T-cell (primary cell): ENCODE data around the gene OLIG1. TPM values are rescaled to one million over a fixed set of nuclear protein-coding genes. Genes with fewer than 3 reads are reported as not detected.

Experiments used
- ATAC-seq, 4 experiments: fragments of 200-7000 bp in 3 of 4; fragments of 150-1000 bp in 1 of 4; cut with Tn5 transposase; replicated peaks in 1 of 4; 1 replicate in 3 of 4; 2 replicates in 1 of 4; pipeline ENCODE4 v1.10.0; 2021; ENCODE audit warnings: moderate library complexity in 3 of 4, mild to moderate bottlenecking in 2 of 4, moderate number of reproducible peaks in 1 of 4
- CTCF ChIA-PET, 2 donors: fragments of 300-600 bp; sonication (Branson Sonifier 250); formaldehyde crosslinking; loops; one replicate each; lab custom pipeline; 2022; ENCODE audit warnings: antibody characterized with exemption in 2 of 2; lab: Charles Lee
- POLR2A ChIA-PET, 2 donors: fragments of 300-600 bp; sonication (Branson Sonifier 250); formaldehyde crosslinking; loops; one replicate each; lab custom pipeline; 2022; ENCODE audit warnings: antibody characterized with exemption in 2 of 2; lab: Charles Lee
- DNase-seq, 35 experiments: peaks; one replicate each; pipeline versions ENCODE4 v3.0.0 to v3.0.0-alpha.2; 2013 to 2023
- H3K27ac ChIP-seq: one replicate; pipeline ENCODE4 v1.5.1; 2013; ENCODE audit warnings: low read length
- H3K27me3 ChIP-seq, 2 experiments: replicated peaks in 1 of 2; 1 replicate in 1 of 2; 2 replicates in 1 of 2; pipeline versions ENCODE4 v1.6.1 to v1.7.0; 2013; ENCODE audit warnings: low read length in 1 of 2, mixed read lengths in 1 of 2; ENCODE audit not compliant: control insufficient read depth in 2 of 2, insufficient read depth in 2 of 2; ENCODE audit errors: extremely low read depth in 1 of 2
- H3K36me3 ChIP-seq, 2 donors: 1 replicate in 1 of 2; 2 replicates in 1 of 2; pipeline versions ENCODE4 v1.6.1 to v1.7.0; 2013; ENCODE audit warnings: low read length in 1 of 2; ENCODE audit not compliant: control insufficient read depth in 2 of 2, insufficient read depth in 1 of 2; ENCODE audit errors: extremely low read depth in 1 of 2
- H3K4me1 ChIP-seq, 2 experiments: 1 replicate in 1 of 2; 2 replicates in 1 of 2; pipeline versions ENCODE4 v1.6.1 to v1.7.0; 2013; ENCODE audit warnings: low read length in 2 of 2, mixed read lengths in 1 of 2; ENCODE audit not compliant: insufficient read depth in 2 of 2, control insufficient read depth in 1 of 2; ENCODE audit errors: extremely low read depth in 1 of 2
- H3K4me3 ChIP-seq, 2 donors: 1 replicate in 1 of 2; 2 replicates in 1 of 2; pipeline versions ENCODE4 v1.5.1 to v1.7.0; 2013; ENCODE audit warnings: mild to moderate bottlenecking in 2 of 2, low read length in 1 of 2, moderate library complexity in 1 of 2; ENCODE audit not compliant: control insufficient read depth in 1 of 2; ENCODE audit errors: extremely low read depth in 1 of 2
- H3K9me3 ChIP-seq: 2 replicates; pipeline ENCODE4 v1.7.0; 2013
- H3K27ac Mint-ChIP-seq, 2 donors: one replicate each; pipeline ENCODE4 v1.8.0; 2020 to 2021; ENCODE audit warnings: mild to moderate bottlenecking in 2 of 2, mixed read lengths in 2 of 2
- H3K27me3 Mint-ChIP-seq, 2 donors: one replicate each; pipeline ENCODE4 v1.8.0; 2021 to 2022; ENCODE audit warnings: mixed read lengths in 2 of 2
- H3K36me3 Mint-ChIP-seq: one replicate; pipeline ENCODE4 v1.8.0; 2021; ENCODE audit warnings: mixed read lengths
- H3K4me1 Mint-ChIP-seq, 3 donors: one replicate each; pipeline ENCODE4 v1.8.0; 2020 to 2022; ENCODE audit warnings: mixed read lengths in 3 of 3, mild to moderate bottlenecking in 1 of 3
- H3K4me3 Mint-ChIP-seq, 3 donors: one replicate each; pipeline ENCODE4 v1.8.0; 2020 to 2022; ENCODE audit warnings: mild to moderate bottlenecking in 3 of 3, mixed read lengths in 3 of 3, moderate library complexity in 3 of 3
- H3K9me3 Mint-ChIP-seq, 3 donors: one replicate each; pipeline ENCODE4 v1.8.0; 2020 to 2022; ENCODE audit warnings: mixed read lengths in 3 of 3
- WGBS: methylation state at CpG from one replicate; pipeline ENCODE4 v1.1.5; 2013; ENCODE audit warnings: missing lambda C conversion rate; ENCODE audit not compliant: insufficient coverage; 5-methylcytosine and 5-hydroxymethylcytosine counted together
- total RNA-seq, 35 experiments: library from RNA in 6 of 35; stranded (reverse) in 6 of 35; fragments of 120-200 nt in 1 of 35; gene quantifications; one replicate each; pipeline versions ENCODE4 v1.2.1 to v1.2.4 and lab custom pipeline; 2013 to 2026

The OLIG1 gene
- total RNA-seq (not detected), total RNA-seq (lab: John Stamatoyannopoulos, UW) (0 to 0.19 (median 0) reads per million in 29 experiments)
- 0.29 TPM for total RNA-seq (2013)

GRCh38 chr21:33069994-33070743 lies at the start of gene OLIG1:
OLIG1 (plus strand) TSS chr21:33070141; CDS start chr21:33070247, 106 bp downstream.
- H3K27me3 ChIP-seq = peaks cover 2 to 49% of the 10 kb centered on the region in 2 experiments
- peaks cover 64 to 71% of the 10 kb centered on the region in 2 donors for H3K27me3 Mint-ChIP-seq
- H3K9me3 ChIP-seq = no peaks in the 10 kb centered on the region
- CTCF ChIA-PET = no interaction called here
- no peaks in the 10 kb centered on the region for H3K36me3 ChIP-seq
- peak within 1 kb of the TSS; percentile 20 to 77 for H3K4me3 ChIP-seq
- H3K27ac Mint-ChIP-seq = no peak within 1 kb of the TSS
- ATAC-seq (peak; percentile 65 to 82 (median 77)), DNase-seq (peak in 12 of 35 experiments; percentile 4 to 34 (median 16))
- peaks cover 0 to 26% (median 17%) of the 10 kb centered on the region in 3 donors for H3K4me1 Mint-ChIP-seq
- peaks cover 0 to 4% (median 0%) of the 10 kb centered on the region in 3 donors for H3K9me3 Mint-ChIP-seq
- H3K4me3 Mint-ChIP-seq = peak within 1 kb of the TSS; percentile 70 to 77 (median 71)
- POLR2A ChIA-PET = interaction anchor here in 1 of 2 donors (0.6 kb wide), 1 partner anchor 82 kb away, joined by 4 read pairs; no protein-coding TSS in a partner anchor
- no peak within 1 kb of the TSS for H3K27ac ChIP-seq
- H3K36me3 Mint-ChIP-seq = no peaks in the 10 kb centered on the region
- peaks cover 4 to 21% of the 10 kb centered on the region in 2 experiments for H3K4me1 ChIP-seq
- WGBS = 1% methylated on average over 68 of the region's 82 CpGs

GRCh38 chr21:33020558-33021100 lies 49.3 kb upstream of the OLIG1 start:
- H3K4me3 Mint-ChIP-seq = peak overlapping the region; percentile 56 to 71 (median 65)
- peak overlapping the region in 1 of 2 donors; percentile 44 for H3K27ac Mint-ChIP-seq
- no peak for DNase-seq
- ChIA-PET CTCF (interaction anchor here in 1 of 2 donors (0.5 kb wide), 1 partner anchor 9 kb away, joined by 3 read pairs; no protein-coding TSS in a partner anchor), POLR2A (no interaction called here)
- no peaks in the 10 kb centered on the region for H3K36me3 Mint-ChIP-seq
- H3K4me1 Mint-ChIP-seq = peaks cover 37 to 45% (median 45%) of the 10 kb centered on the region in 3 donors
- Histone ChIP-seq H3K4me1 (peaks cover 0 to 50% of the 10 kb centered on the region in 2 experiments), H3K36me3 (no peaks in the 10 kb centered on the region), H3K27ac (no peak overlapping the region), H3K27me3 (peaks cover 25 to 73% of the 10 kb centered on the region in 2 experiments), H3K4me3 (peak overlapping the region in 1 of 2 donors; percentile 58), H3K9me3 (no peaks in the 10 kb centered on the region)
- 6% methylated on average over 2 of the region's 16 CpGs for WGBS
- H3K27me3 Mint-ChIP-seq = peaks cover 72 to 82% of the 10 kb centered on the region in 2 donors
- ATAC-seq = peak in 1 of 4 experiments; percentile 22
- H3K9me3 Mint-ChIP-seq = no peaks in the 10 kb centered on the region

DNA sequence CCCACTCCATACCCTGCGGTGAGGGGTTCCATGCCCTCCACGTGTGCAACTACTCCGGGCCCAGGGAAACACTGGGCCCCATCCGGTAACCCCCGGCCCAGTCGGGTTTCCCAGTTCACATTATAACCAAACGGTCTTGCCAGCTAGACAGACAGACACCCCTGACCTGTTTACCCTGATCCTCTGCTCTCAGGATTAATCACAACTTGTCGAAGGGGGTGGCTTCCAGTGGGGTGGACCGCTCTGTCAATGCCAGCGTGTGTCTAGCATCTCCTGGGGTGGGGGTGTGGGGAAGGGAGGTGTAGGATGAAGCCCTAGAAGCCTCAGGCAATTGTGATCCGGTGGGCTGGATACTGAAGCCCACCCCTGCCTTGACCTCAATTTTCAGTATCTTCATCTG lies 48.8 kb upstream of the OLIG1 start:
- no peak for DNase-seq
- Mint-ChIP-seq H3K9me3 (no peaks in the 10 kb centered on the region), H3K4me3 (peak overlapping the region in 1 of 3 donors; percentile 15), H3K27ac (no peak overlapping the region), H3K36me3 (no peaks in the 10 kb centered on the region), H3K27me3 (peaks cover 72 to 82% of the 10 kb centered on the region in 2 donors), H3K4me1 (peaks cover 42 to 49% (median 49%) of the 10 kb centered on the region in 3 donors)
- ATAC-seq = no peak
- CTCF ChIA-PET = interaction anchor here in 1 of 2 donors (0.5 kb wide), 1 partner anchor 9 kb away, joined by 3 read pairs; no protein-coding TSS in a partner anchor
- Histone ChIP-seq H3K36me3 (no peaks in the 10 kb centered on the region), H3K27ac (no peak overlapping the region), H3K27me3 (peaks cover 25 to 78% of the 10 kb centered on the region in 2 experiments), H3K4me1 (peaks cover 0 to 56% of the 10 kb centered on the region in 2 experiments), H3K4me3 (no peak overlapping the region), H3K9me3 (no peaks in the 10 kb centered on the region)
- 20% methylated on average over 3 of the region's 11 CpGs for WGBS
- POLR2A ChIA-PET = no interaction called here

DNA sequence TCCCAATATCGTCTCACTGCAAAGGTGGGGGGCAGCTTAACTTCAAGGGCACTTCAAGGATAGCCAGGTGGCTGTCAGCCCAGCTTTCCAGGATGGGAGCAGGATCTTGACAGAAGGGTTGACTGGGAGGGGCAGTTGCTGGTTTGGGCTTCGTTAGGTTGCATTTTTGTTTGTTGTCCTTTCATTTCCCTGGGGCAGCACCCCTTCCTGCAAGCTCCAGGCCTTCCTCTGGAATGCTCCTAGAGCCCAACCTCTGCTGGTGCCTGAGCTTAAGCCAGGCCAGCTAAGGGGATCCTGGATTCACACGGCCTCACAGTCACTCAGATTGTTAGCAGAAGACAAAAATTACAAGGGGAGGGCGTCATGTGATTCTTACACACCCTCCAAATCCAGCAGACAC lies 48.3 kb upstream of the OLIG1 start:
- ATAC-seq (no peak), DNase-seq (no peak)
- POLR2A ChIA-PET = no interaction called here
- 33% methylated on average over 1 of the region's 4 CpGs for WGBS
- CTCF ChIA-PET = no interaction called here
- Mint-ChIP-seq H3K9me3 (no peaks in the 10 kb centered on the region), H3K36me3 (no peaks in the 10 kb centered on the region), H3K4me3 (peak overlapping the region in 1 of 3 donors; percentile 67), H3K4me1 (peaks cover 46 to 54% (median 54%) of the 10 kb centered on the region in 3 donors), H3K27ac (no peak overlapping the region), H3K27me3 (peaks cover 71 to 82% of the 10 kb centered on the region in 2 donors)
- H3K4me1 ChIP-seq = peaks cover 0 to 61% of the 10 kb centered on the region in 2 experiments
- no peak overlapping the region for H3K4me3 ChIP-seq
- peaks cover 25 to 83% of the 10 kb centered on the region in 2 experiments for H3K27me3 ChIP-seq
- H3K36me3 ChIP-seq = no peaks in the 10 kb centered on the region
- no peaks in the 10 kb centered on the region for H3K9me3 ChIP-seq
- H3K27ac ChIP-seq = no peak overlapping the region

GRCh38 chr21:33022489-33022827 lies 47.5 kb upstream of the OLIG1 start:
- no peak for DNase-seq
- Histone ChIP-seq H3K4me1 (peaks cover 2 to 66% of the 10 kb centered on the region in 2 experiments), H3K27ac (no peak overlapping the region), H3K4me3 (no peak overlapping the region), H3K27me3 (peaks cover 22 to 89% of the 10 kb centered on the region in 2 experiments), H3K36me3 (no peaks in the 10 kb centered on the region), H3K9me3 (no peaks in the 10 kb centered on the region)
- Mint-ChIP-seq H3K36me3 (no peaks in the 10 kb centered on the region), H3K27ac (no peak overlapping the region), H3K27me3 (peaks cover 68 to 80% of the 10 kb centered on the region in 2 donors), H3K4me1 (peaks cover 51 to 59% (median 57%) of the 10 kb centered on the region in 3 donors), H3K9me3 (no peaks in the 10 kb centered on the region), H3K4me3 (peak overlapping the region; percentile 21 to 67 (median 56))
- POLR2A ChIA-PET = no interaction called here
- CTCF ChIA-PET = interaction anchor here in 1 of 2 donors (0.6 kb wide), 1 partner anchor 746 kb away, joined by 4 read pairs; no protein-coding TSS in a partner anchor
- WGBS = 12% methylated on average over 17 of the region's 17 CpGs
- no peak for ATAC-seq

GRCh38 chr21:33022828-33023573 lies 46.9 kb upstream of the OLIG1 start:
- Mint-ChIP-seq H3K4me3 (peak overlapping the region; percentile 21 to 67 (median 56)), H3K27me3 (peaks cover 65 to 76% of the 10 kb centered on the region in 2 donors), H3K4me1 (peaks cover 51 to 59% (median 57%) of the 10 kb centered on the region in 3 donors), H3K9me3 (no peaks in the 10 kb centered on the region), H3K36me3 (no peaks in the 10 kb centered on the region), H3K27ac (no peak overlapping the region)
- POLR2A ChIA-PET = no interaction called here
- Histone ChIP-seq H3K9me3 (no peaks in the 10 kb centered on the region), H3K36me3 (no peaks in the 10 kb centered on the region), H3K4me1 (peaks cover 2 to 70% of the 10 kb centered on the region in 2 experiments), H3K27ac (no peak overlapping the region), H3K27me3 (peaks cover 21 to 89% of the 10 kb centered on the region in 2 experiments), H3K4me3 (peak overlapping the region in 1 of 2 donors; percentile 35)
- DNase-seq (no peak), ATAC-seq (no peak)
- WGBS = 5% methylated on average over 46 of the region's 52 CpGs
- CTCF ChIA-PET = no interaction called here
